ENCODE results near the gene TBX1.

Gene TBX1

GRCh38 chr22:19815093-19815822 lies 54.7 kb downstream of the TBX1 start:
- Histone ChIP-seq H3K36me3 (ENCODE audit: control insufficient read depth in 1 of 2, insufficient read depth in 2 of 2, low read length in 2 of 2) (peaks cover 3 to 6% of the 10 kb centered on the region in 2 experiments), H4K91ac (ENCODE audit: low read depth, low read length) (no peak overlapping the region), H4K8ac (ENCODE audit: low read depth, low read length) (no peak overlapping the region), H3K79me1 (ENCODE audit: low read length) (no peaks in the 10 kb centered on the region), H3K4ac (ENCODE audit: low read depth, low read length) (no peak overlapping the region), H2AK5ac (ENCODE audit: low read length) (no peak overlapping the region), H3K4me1 (ENCODE audit: control insufficient read depth in 1 of 2, insufficient read depth in 2 of 2, low read length in 2 of 2) (peaks cover 2 to 4% of the 10 kb centered on the region in 2 experiments), H2AFZ (ENCODE audit: insufficient read depth, low read length, poor library complexity) (no peak overlapping the region), H3K9me3 (ENCODE audit: insufficient read depth, low read depth, low read length) (no peaks in the 10 kb centered on the region), H3K23ac (ENCODE audit: low read length) (no peak overlapping the region), H3K27me3 (ENCODE audit: insufficient read depth, low read length) (no peaks in the 10 kb centered on the region), H3K4me2 (ENCODE audit: low read length) (no peak overlapping the region), H3K79me2 (ENCODE audit: control insufficient read depth, insufficient read depth, low read length, poor library complexity) (no peaks in the 10 kb centered on the region), H2BK12ac (ENCODE audit: low read length) (no peak overlapping the region), H3K9ac (ENCODE audit: low read length) (no peak overlapping the region), H3K14ac (ENCODE audit: low read length) (no peak overlapping the region), H2BK120ac (ENCODE audit: insufficient read depth, low read length, poor library complexity) (no peak overlapping the region), H3K18ac (ENCODE audit: low read length) (no peak overlapping the region), H3K27ac (ENCODE audit: low read depth, low read length) (no peak overlapping the region), H4K12ac (ENCODE audit: low read depth, low read length) (no peak overlapping the region), H3K4me3 (ENCODE audit: low read depth, low read length) (no peak overlapping the region), H2BK5ac (ENCODE audit: low read depth, low read length, poor library complexity) (no peak overlapping the region)
- WGBS (ENCODE audit: extremely low coverage, insufficient coverage, insufficient read length), result no CpG with 5 or more reads among the region's 18 CpGs
- DNase-seq, result no peak

- H2BK12ac ChIP-seq (ENCODE audit: low read length), result no peak overlapping the region
These were observed 55.3 kb downstream of the TBX1 start for GRCh38 chr22:19815823-19816290.

GRCh38 chr22:19816372-19817119 lies 56.0 kb downstream of the TBX1 start:
- no peaks in the 10 kb centered on the region for H3K79me1 ChIP-seq (ENCODE audit: low read length)
- H3K4ac ChIP-seq (ENCODE audit: low read depth, low read length), result no peak overlapping the region
- no peak overlapping the region for H3K23ac ChIP-seq (ENCODE audit: low read length)
- no peak overlapping the region for H4K8ac ChIP-seq (ENCODE audit: low read depth, low read length)
- H3K4me2 ChIP-seq (ENCODE audit: low read length), result no peak overlapping the region
- H2AK5ac ChIP-seq (ENCODE audit: low read length), result no peak overlapping the region
- no peak overlapping the region for H3K9ac ChIP-seq (ENCODE audit: low read length)
- no peaks in the 10 kb centered on the region for H3K79me2 ChIP-seq (ENCODE audit: control insufficient read depth, insufficient read depth, low read length, poor library complexity)
- H3K27ac ChIP-seq (ENCODE audit: low read depth, low read length), result no peak overlapping the region
- H2BK120ac ChIP-seq (ENCODE audit: insufficient read depth, low read length, poor library complexity), result no peak overlapping the region
- H3K4me1 ChIP-seq (ENCODE audit: control insufficient read depth in 1 of 2, insufficient read depth in 2 of 2, low read length in 2 of 2), result no peaks in the 10 kb centered on the region
- no peak overlapping the region for H3K18ac ChIP-seq (ENCODE audit: low read length)
- H3K14ac ChIP-seq (ENCODE audit: low read length), result no peak overlapping the region
- no peak overlapping the region for H4K12ac ChIP-seq (ENCODE audit: low read depth, low read length)
- H4K91ac ChIP-seq (ENCODE audit: low read depth, low read length), result no peak overlapping the region
- peaks cover 3 to 7% of the 10 kb centered on the region in 2 experiments for H3K36me3 ChIP-seq (ENCODE audit: control insufficient read depth in 1 of 2, insufficient read depth in 2 of 2, low read length in 2 of 2)
- 100% methylated on average over 1 of the region's 14 CpGs for WGBS (ENCODE audit: extremely low coverage, insufficient coverage, insufficient read length)
- H3K9me3 ChIP-seq (ENCODE audit: insufficient read depth, low read depth, low read length), result no peaks in the 10 kb centered on the region
- no peak overlapping the region for H2BK5ac ChIP-seq (ENCODE audit: low read depth, low read length, poor library complexity)
- H3K4me3 ChIP-seq (ENCODE audit: low read depth, low read length), result no peak overlapping the region
- H3K27me3 ChIP-seq (ENCODE audit: insufficient read depth, low read length), result no peaks in the 10 kb centered on the region
- no peak overlapping the region for H2BK12ac ChIP-seq (ENCODE audit: low read length)
- DNase-seq, result no peak
- H2AFZ ChIP-seq (ENCODE audit: insufficient read depth, low read length, poor library complexity), result no peak overlapping the region

More at GRCh38 chr22:19815823-19816290, 55.3 kb downstream of the TBX1 start:
- Histone ChIP-seq H3K79me1 (ENCODE audit: low read length) (no peaks in the 10 kb centered on the region), H3K4me3 (ENCODE audit: low read depth, low read length) (no peak overlapping the region), H3K4ac (ENCODE audit: low read depth, low read length) (no peak overlapping the region), H3K9me3 (ENCODE audit: insufficient read depth, low read depth, low read length) (no peaks in the 10 kb centered on the region), H3K23ac (ENCODE audit: low read length) (no peak overlapping the region), H4K12ac (ENCODE audit: low read depth, low read length) (no peak overlapping the region), H2AFZ (ENCODE audit: insufficient read depth, low read length, poor library complexity) (no peak overlapping the region), H3K27ac (ENCODE audit: low read depth, low read length) (no peak overlapping the region), H3K4me2 (ENCODE audit: low read length) (no peak overlapping the region), H3K36me3 (ENCODE audit: control insufficient read depth in 1 of 2, insufficient read depth in 2 of 2, low read length in 2 of 2) (peaks cover 3 to 7% of the 10 kb centered on the region in 2 experiments), H3K27me3 (ENCODE audit: insufficient read depth, low read length) (no peaks in the 10 kb centered on the region), H3K79me2 (ENCODE audit: control insufficient read depth, insufficient read depth, low read length, poor library complexity) (no peaks in the 10 kb centered on the region), H3K4me1 (ENCODE audit: control insufficient read depth in 1 of 2, insufficient read depth in 2 of 2, low read length in 2 of 2) (peaks cover 0 to 4% of the 10 kb centered on the region in 2 experiments), H2BK5ac (ENCODE audit: low read depth, low read length, poor library complexity) (no peak overlapping the region), H2BK120ac (ENCODE audit: insufficient read depth, low read length, poor library complexity) (no peak overlapping the region), H3K14ac (ENCODE audit: low read length) (no peak overlapping the region), H4K91ac (ENCODE audit: low read depth, low read length) (no peak overlapping the region), H4K8ac (ENCODE audit: low read depth, low read length) (no peak overlapping the region), H3K18ac (ENCODE audit: low read length) (no peak overlapping the region), H3K9ac (ENCODE audit: low read length) (no peak overlapping the region), H2AK5ac (ENCODE audit: low read length) (no peak overlapping the region)
- no peak for DNase-seq
- no CpG with 5 or more reads among the region's 16 CpGs for WGBS (ENCODE audit: extremely low coverage, insufficient coverage, insufficient read length)
